Natural killer cell treated with Interleukin-12 subunit alpha and Interleukin-12 subunit beta and Interleukin-15 and Interleukin-18, amount 100 ng/mL, for 72 hours (primary cell): Measurements from ENCODE around the gene ZBTB8B. TPM values are rescaled to one million over a fixed set of nuclear protein-coding genes. Genes with fewer than 3 reads are reported as not detected.

Experiments
- ATAC-seq, 2 donors: fragments of 150-1000 bp; cut with Tn5 transposase in 1 of 2; sonication (Bioruptor Pico), chemical (Tn5 transposase) in 1 of 2; 2 replicates each; pipeline ENCODE4 v1.10.0; 2021
- DNase-seq: peaks from one replicate; pipeline ENCODE4 v3.0.0; 2022; ENCODE audit warnings: low spot score
- H3K27ac Mint-ChIP-seq, 2 donors: 1 replicate in 1 of 2; 2 replicates in 1 of 2; pipeline ENCODE4 v1.8.0; 2022; ENCODE audit warnings: mixed read lengths in 2 of 2, mild to moderate bottlenecking in 1 of 2, moderate library complexity in 1 of 2
- H3K27me3 Mint-ChIP-seq, 2 donors: 1 replicate in 1 of 2; 2 replicates in 1 of 2; pipeline ENCODE4 v1.8.0; 2022; ENCODE audit warnings: mixed read lengths in 2 of 2
- H3K36me3 Mint-ChIP-seq: one replicate; pipeline ENCODE4 v1.8.0; 2022; ENCODE audit warnings: mixed read lengths
- H3K4me1 Mint-ChIP-seq, 2 donors: 1 replicate in 1 of 2; 2 replicates in 1 of 2; pipeline ENCODE4 v1.8.0; 2022; ENCODE audit warnings: low read depth in 2 of 2, mixed read lengths in 2 of 2, mild to moderate bottlenecking in 1 of 2
- H3K4me3 Mint-ChIP-seq: one replicate; pipeline ENCODE4 v1.8.0; 2022; ENCODE audit warnings: mixed read lengths
- H3K9me3 Mint-ChIP-seq: 2 replicates; pipeline ENCODE4 v1.8.0; 2022; ENCODE audit warnings: mixed read lengths
- total RNA-seq, 2 donors: library from RNA; stranded (reverse); gene quantifications; one replicate each; pipeline ENCODE4 v1.2.3, GENCODE V29; 2022

Gene ZBTB8B
- total RNA-seq, 2 donors from 2014 or later: not detected

- no peak for ATAC-seq
- no peak for DNase-seq
- Mint-ChIP-seq H3K36me3 (no peaks in the 10 kb centered on the region), H3K27ac (no peak overlapping the region), H3K9me3 (no peaks in the 10 kb centered on the region), H3K4me1 (peaks cover 0 to 5% of the 10 kb centered on the region in 2 donors), H3K4me3 (no peak overlapping the region), H3K27me3 (peaks cover 31 to 37% of the 10 kb centered on the region in 2 donors)
Observed at GRCh38 chr1:32503153-32503552, 38.3 kb downstream of the ZBTB8B start.

DNA sequence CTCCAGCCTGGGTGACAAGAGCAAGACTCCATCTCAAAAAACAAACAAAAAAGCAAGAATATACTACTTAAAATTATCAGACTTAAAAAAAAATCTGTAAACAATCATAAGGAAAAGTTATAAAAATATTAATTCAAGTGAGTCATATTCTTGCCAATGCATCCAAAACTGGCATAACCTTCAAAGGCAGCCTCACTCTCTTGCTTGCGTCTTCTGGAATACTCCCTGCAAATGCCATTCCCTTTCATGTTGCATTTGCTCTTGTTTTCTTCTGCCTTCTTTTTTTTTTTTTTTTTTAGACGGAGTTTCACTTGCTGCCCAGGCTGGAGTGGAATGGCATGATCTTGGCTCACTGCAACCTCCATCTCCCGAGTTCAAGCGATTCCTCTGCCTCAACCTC, 42.1 kb downstream of the ZBTB8B start:
- H3K4me3 Mint-ChIP-seq: no peak overlapping the region
- H3K4me1 Mint-ChIP-seq: no peaks in the 10 kb centered on the region
- ATAC-seq (no peak), DNase-seq (no peak)
- H3K9me3 Mint-ChIP-seq: no peaks in the 10 kb centered on the region
- H3K36me3 Mint-ChIP-seq: no peaks in the 10 kb centered on the region
- H3K27me3 Mint-ChIP-seq: peaks cover 23 to 28% of the 10 kb centered on the region in 2 donors
- no peak overlapping the region for H3K27ac Mint-ChIP-seq

DNA sequence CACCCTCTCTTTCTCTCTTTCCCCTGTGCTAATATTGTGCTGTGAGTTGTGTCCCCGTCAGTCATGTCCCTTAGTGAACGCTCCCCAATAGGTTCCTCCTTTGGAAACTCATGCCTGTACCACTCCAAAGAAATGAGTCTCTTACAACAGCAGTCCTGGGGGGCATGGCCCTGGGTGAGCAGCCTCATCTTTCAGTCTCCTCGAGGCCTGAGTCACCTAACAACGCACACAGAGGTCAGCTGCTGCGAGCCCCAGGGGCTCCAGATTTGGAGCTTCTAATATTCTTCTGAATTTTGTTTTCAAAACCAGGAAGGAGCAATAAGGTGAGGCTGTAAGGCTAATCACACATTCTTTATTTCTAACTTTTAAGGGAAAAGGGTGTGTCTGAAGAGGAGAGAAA, 43.9 kb downstream of the ZBTB8B start:
- no peak for ATAC-seq
- H3K36me3 Mint-ChIP-seq: no peaks in the 10 kb centered on the region
- DNase-seq: no peak
- H3K9me3 Mint-ChIP-seq: no peaks in the 10 kb centered on the region
- H3K27me3 Mint-ChIP-seq: peaks cover 24 to 26% of the 10 kb centered on the region in 2 donors
- no peaks in the 10 kb centered on the region for H3K4me1 Mint-ChIP-seq
- H3K27ac Mint-ChIP-seq: no peak overlapping the region
- H3K4me3 Mint-ChIP-seq: no peak overlapping the region

- no peak overlapping the region for H3K4me3 Mint-ChIP-seq
- peaks cover 22 to 24% of the 10 kb centered on the region in 2 donors for H3K27me3 Mint-ChIP-seq
- ATAC-seq (no peak), DNase-seq (no peak)
- no peaks in the 10 kb centered on the region for H3K36me3 Mint-ChIP-seq
- no peaks in the 10 kb centered on the region for H3K4me1 Mint-ChIP-seq
- H3K9me3 Mint-ChIP-seq: no peaks in the 10 kb centered on the region
- no peak overlapping the region for H3K27ac Mint-ChIP-seq
Observed at GRCh38 chr1:32509939-32510338, 45.1 kb downstream of the ZBTB8B start.

Other genes with a start within 250 kb of the ZBTB8B start
- 10 to 100 TPM; 15.6 to 15.8 TPM for gene TMEM234, start 242.7 kb upstream of the ZBTB8B start, total RNA-seq
- 100 to 1,000 TPM; 220 to 244 TPM for gene EIF3I, start 242.7 kb upstream of the ZBTB8B start, total RNA-seq
- gene FAM167B, start 217.8 kb upstream of the ZBTB8B start, total RNA-seq: under 1 TPM in 1 of 2 donors, not detected in 1; 0.47 TPM
- 100 to 1,000 TPM in 1 of 2 donors, 10 to 100 TPM in 1; 66.4 to 140 TPM for gene LCK, start 213.8 kb upstream of the ZBTB8B start, total RNA-seq
- gene HDAC1, start 173.0 kb upstream of the ZBTB8B start, total RNA-seq: 100 to 1,000 TPM; 186 to 225 TPM
- gene MARCKSL1, start 128.8 kb upstream of the ZBTB8B start, total RNA-seq: 10 to 100 TPM; 11.8 to 35.9 TPM
- gene FAM229A, start 102.6 kb upstream of the ZBTB8B start, total RNA-seq: 10 to 100 TPM in 1 of 2 donors, 1 to 10 TPM in 1; 6.2 to 13.4 TPM
- under 1 TPM in 1 of 2 donors, not detected in 1; 0.36 TPM for gene TSSK3, start 102.5 kb upstream of the ZBTB8B start, total RNA-seq
- gene BSDC1, start 70.6 kb upstream of the ZBTB8B start, total RNA-seq: 10 to 100 TPM; 55.6 to 68.2 TPM
- under 1 TPM; 0.22 to 0.26 TPM for gene ZBTB8A, start 74.4 kb downstream of the ZBTB8B start, total RNA-seq
- gene ZBTB8OS, start 185.5 kb downstream of the ZBTB8B start, total RNA-seq: 10 to 100 TPM; 51.6 to 58.3 TPM
- 100 to 1,000 TPM; 228 to 244 TPM for gene RBBP4, start 186.1 kb downstream of the ZBTB8B start, total RNA-seq
- not detected for gene SYNC, start 237.7 kb downstream of the ZBTB8B start, total RNA-seq